ACC112 (cell line): ENCODE results near the gene ABCC1.

ENCODE experiments used
- H2AFZ ChIP-seq: fragments of 200-600 bp; sonication (generic); one replicate; pipeline ENCODE4 v1.6.0; 2017; ENCODE audit warnings: antibody characterized with exemption, low read length; ENCODE audit not compliant: unreplicated experiment
- H3K27ac ChIP-seq: fragments of 200-600 bp; sonication (generic); 2 replicates; pipeline ENCODE4 v1.5.1; 2014; ENCODE audit warnings: low read depth, mild to moderate bottlenecking, antibody characterized with exemption, low read length, moderate library complexity
- H3K27me3 ChIP-seq: fragments of 200-600 bp; sonication (generic); 2 replicates; pipeline ENCODE4 v1.6.1; 2014; ENCODE audit warnings: mild to moderate bottlenecking, antibody characterized with exemption, low read length, moderate library complexity, mixed read lengths; ENCODE audit not compliant: insufficient read depth
- H3K36me3 ChIP-seq: fragments of 200-600 bp; sonication (generic); 2 replicates; pipeline ENCODE4 v1.6.1; 2016; ENCODE audit warnings: mild to moderate bottlenecking, antibody characterized with exemption, low read length, moderate library complexity, mixed read lengths; ENCODE audit not compliant: insufficient read depth
- H3K4me1 ChIP-seq: fragments of 200-600 bp; sonication (generic); one replicate; pipeline ENCODE4 v1.6.1; 2016; ENCODE audit warnings: low read length, mixed read lengths; ENCODE audit not compliant: insufficient read depth, unreplicated experiment, control insufficient read depth
- H3K4me3 ChIP-seq: fragments of 200-600 bp; sonication (generic); 2 replicates; pipeline ENCODE4 v1.5.1; 2014; ENCODE audit warnings: mild to moderate bottlenecking, low read depth, low read length
- H3K79me2 ChIP-seq: fragments of 200-600 bp; sonication (generic); one replicate; pipeline ENCODE4 v1.6.0; 2016; ENCODE audit warnings: low read length; ENCODE audit not compliant: control insufficient read depth, unreplicated experiment, insufficient read depth

The ABCC1 gene

GRCh38 chr16:15993946-15994665 is 44.7 kb downstream of the ABCC1 start:
- Histone ChIP-seq H3K27me3 (no peaks in the 10 kb centered on the region), H2AFZ (no peak overlapping the region), H3K79me2 (peaks cover 68% of the 10 kb centered on the region), H3K4me3 (no peak overlapping the region), H3K36me3 (peaks cover 3% of the 10 kb centered on the region; the same call in 1 of the 2 replicates), H3K4me1 (peaks cover 59% of the 10 kb centered on the region), H3K27ac (peak overlapping the region; percentile 88)

GRCh38 chr16:15996432-15997109 is 47.2 kb downstream of the ABCC1 start:
- Histone ChIP-seq H3K36me3 (0 out of 2 replicates have a peak, but pooled peaks cover 3% of the 10 kb centered on the region), H3K27ac (peak overlapping the region; percentile 88), H3K4me1 (peaks cover 53% of the 10 kb centered on the region), H2AFZ (no peak overlapping the region), H3K27me3 (no peaks in the 10 kb centered on the region), H3K4me3 (peak overlapping the region; percentile 11; the same call in 1 of the 2 replicates), H3K79me2 (peaks cover 64% of the 10 kb centered on the region)

- 0 out of 2 replicates have a peak, but pooled peaks cover 8% of the 10 kb centered on the region for H3K36me3 ChIP-seq
Observed at GRCh38 chr16:16000685-16001084, 51.3 kb downstream of the ABCC1 start.

GRCh38 chr16:16001596-16002255 is 52.3 kb downstream of the ABCC1 start:
- no peak overlapping the region for H3K4me3 ChIP-seq
- peaks cover 69% of the 10 kb centered on the region for H3K79me2 ChIP-seq
- no peak overlapping the region for H3K27ac ChIP-seq
- H2AFZ ChIP-seq = no peak overlapping the region
- H3K4me1 ChIP-seq = peaks cover 50% of the 10 kb centered on the region
- H3K27me3 ChIP-seq = no peaks in the 10 kb centered on the region
- 0 out of 2 replicates have a peak, but pooled peaks cover 8% of the 10 kb centered on the region for H3K36me3 ChIP-seq

More at GRCh38 chr16:16000685-16001084, 51.3 kb downstream of the ABCC1 start:
- peaks cover 67% of the 10 kb centered on the region for H3K79me2 ChIP-seq
- H3K27me3 ChIP-seq = no peaks in the 10 kb centered on the region
- no peak overlapping the region for H3K27ac ChIP-seq
- no peak overlapping the region for H2AFZ ChIP-seq
- H3K4me3 ChIP-seq = no peak overlapping the region
- H3K4me1 ChIP-seq = peaks cover 53% of the 10 kb centered on the region

- peaks cover 32% of the 10 kb centered on the region for H3K4me1 ChIP-seq
- no peaks in the 10 kb centered on the region for H3K27me3 ChIP-seq
- H3K4me3 ChIP-seq = peak overlapping the region; percentile 30; the same call in 1 of the 2 replicates
- H3K27ac ChIP-seq = peak overlapping the region; percentile 72
- H2AFZ ChIP-seq = no peak overlapping the region
- peaks cover 76% of the 10 kb centered on the region for H3K79me2 ChIP-seq
- peaks cover 8% of the 10 kb centered on the region; the same call in 1 of the 2 replicates for H3K36me3 ChIP-seq
Observed at GRCh38 chr16:16003719-16004313, 54.4 kb downstream of the ABCC1 start.

- Histone ChIP-seq H3K4me3 (no peak overlapping the region), H3K27ac (peak overlapping the region; percentile 72), H3K36me3 (peaks cover 8% of the 10 kb centered on the region; the same call in 1 of the 2 replicates), H3K27me3 (no peaks in the 10 kb centered on the region), H2AFZ (no peak overlapping the region), H3K79me2 (peaks cover 76% of the 10 kb centered on the region), H3K4me1 (peaks cover 28% of the 10 kb centered on the region)
Observed at GRCh38 chr16:16004314-16004749, 54.9 kb downstream of the ABCC1 start.

- Histone ChIP-seq H3K27me3 (no peaks in the 10 kb centered on the region), H3K4me3 (no peak overlapping the region), H2AFZ (no peak overlapping the region), H3K36me3 (peaks cover 13% of the 10 kb centered on the region), H3K79me2 (peaks cover 71% of the 10 kb centered on the region), H3K27ac (peak overlapping the region; percentile 72), H3K4me1 (peaks cover 28% of the 10 kb centered on the region)
Observed at GRCh38 chr16:16005721-16006120, 56.3 kb downstream of the ABCC1 start.

GRCh38 chr16:16006650-16007049 is 57.2 kb downstream of the ABCC1 start:
- peaks cover 63% of the 10 kb centered on the region for H3K79me2 ChIP-seq
- H3K27me3 ChIP-seq = no peaks in the 10 kb centered on the region
- no peak overlapping the region for H2AFZ ChIP-seq
- H3K36me3 ChIP-seq = peaks cover 10% of the 10 kb centered on the region
- no peak overlapping the region for H3K27ac ChIP-seq
- no peak overlapping the region for H3K4me3 ChIP-seq
- peaks cover 28% of the 10 kb centered on the region for H3K4me1 ChIP-seq

GRCh38 chr16:16007743-16008111 is 58.3 kb downstream of the ABCC1 start:
- Histone ChIP-seq H3K27me3 (no peaks in the 10 kb centered on the region), H2AFZ (no peak overlapping the region), H3K36me3 (peaks cover 6% of the 10 kb centered on the region), H3K79me2 (peaks cover 52% of the 10 kb centered on the region), H3K27ac (no peak overlapping the region), H3K4me3 (no peak overlapping the region), H3K4me1 (peaks cover 28% of the 10 kb centered on the region)

- no peak overlapping the region for H2AFZ ChIP-seq
- H3K79me2 ChIP-seq = peaks cover 47% of the 10 kb centered on the region
- no peaks in the 10 kb centered on the region for H3K27me3 ChIP-seq
- no peak overlapping the region for H3K27ac ChIP-seq
- no peak overlapping the region for H3K4me3 ChIP-seq
- peaks cover 6% of the 10 kb centered on the region for H3K36me3 ChIP-seq
- H3K4me1 ChIP-seq = peaks cover 26% of the 10 kb centered on the region
Observed at GRCh38 chr16:16008666-16009065, 59.2 kb downstream of the ABCC1 start.
